IMR-90 (cell line): ENCODE measurements around the gene BCL11B. TPM values are rescaled to one million over a fixed set of nuclear protein-coding genes. Genes with fewer than 3 reads are reported as not detected.

Source experiments
- ATAC-seq: fragments of 200-7000 bp; cut with Tn5 transposase; 2 replicates; pipeline ENCODE4 v1.9.1; 2020; ENCODE audit warnings: low read depth, mild to moderate bottlenecking, moderate library complexity
- BruUV-seq: library from RNA; stranded (reverse); fragments of 400-500 nt; replicated peaks from 2 replicates; lab custom pipeline; 2021; lab: Mats Ljungman, UMichigan
- CTCF ChIA-PET: fragments of 300-600 bp; formaldehyde crosslinking; extraction: SDS; loops from one replicate; lab custom pipeline; 2021; ENCODE audit warnings: antibody characterized with exemption; lab: Yijun Ruan, JAX
- POLR2A ChIA-PET: fragments of 300-600 bp; sonication (Branson Sonifier 250); formaldehyde crosslinking; loops from one replicate; lab custom pipeline; 2022; ENCODE audit warnings: antibody characterized with exemption; ENCODE audit not compliant: unreplicated experiment; lab: Charles Lee
- DNase-seq: peaks from one replicate; pipeline ENCODE4 v3.0.0; 2013
- H2AFZ ChIP-seq: replicated peaks from 2 replicates; pipeline ENCODE3; 2013; ENCODE audit warnings: low read length, mild to moderate bottlenecking; ENCODE audit not compliant: poor library complexity
- H2AK5ac ChIP-seq: 2 replicates; pipeline ENCODE4 v1.6.1; 2013; ENCODE audit warnings: low read depth, low read length, inconsistent platforms
- H2AK9ac ChIP-seq: replicated peaks from 2 replicates; pipeline ENCODE3; 2013; ENCODE audit warnings: mild to moderate bottlenecking, low read depth, low read length, moderate library complexity; ENCODE audit not compliant: poor library complexity
- H2BK120ac ChIP-seq: 2 replicates; pipeline ENCODE4 v1.6.1; 2013; ENCODE audit warnings: low read depth, low read length, inconsistent platforms
- H2BK15ac ChIP-seq: 3 replicates; pipeline ENCODE4 v1.6.1; 2013; ENCODE audit warnings: low read depth, low read length, inconsistent platforms
- H2BK20ac ChIP-seq: 2 replicates; pipeline ENCODE4 v1.6.1; 2013; ENCODE audit warnings: low read depth, mild to moderate bottlenecking, inconsistent platforms, low read length, moderate library complexity
- H2BK5ac ChIP-seq: 2 replicates; pipeline ENCODE4 v1.6.1; 2013; ENCODE audit warnings: mild to moderate bottlenecking, low read depth, low read length, inconsistent platforms; ENCODE audit not compliant: poor library complexity, severe bottlenecking
- H3K14ac ChIP-seq: replicated peaks from 2 replicates; pipeline ENCODE4 v1.6.1; 2013; ENCODE audit warnings: low read depth, low read length, inconsistent platforms
- H3K18ac ChIP-seq: 2 replicates; pipeline ENCODE4 v1.6.1; 2013; ENCODE audit warnings: low read depth, low read length, control low read depth
- H3K23ac ChIP-seq: 2 replicates; pipeline ENCODE4 v1.6.1; 2013; ENCODE audit warnings: low read depth, low read length, inconsistent platforms
- H3K27ac ChIP-seq: 2 replicates; pipeline ENCODE4 v1.5.1; 2013; ENCODE audit warnings: mild to moderate bottlenecking, control low read depth, low read length; ENCODE audit not compliant: insufficient read depth
- H3K27me3 ChIP-seq: 2 replicates; pipeline ENCODE4 v1.6.1; 2013; ENCODE audit warnings: low read length; ENCODE audit not compliant: control insufficient read depth, insufficient read depth
- H3K36me3 ChIP-seq: 2 replicates; pipeline ENCODE4 v1.6.1; 2013; ENCODE audit warnings: low read length, mixed read lengths; ENCODE audit not compliant: control insufficient read depth, insufficient read depth
- H3K4ac ChIP-seq: 2 replicates; pipeline ENCODE4 v1.6.1; 2013; ENCODE audit warnings: low read depth, low read length, inconsistent platforms
- H3K4me1 ChIP-seq: 2 replicates; pipeline ENCODE4 v1.6.1; 2013; ENCODE audit warnings: low read length, mixed read lengths; ENCODE audit not compliant: control insufficient read depth, insufficient read depth
- H3K4me2 ChIP-seq: 2 replicates; pipeline ENCODE4 v1.6.1; 2013; ENCODE audit warnings: low read depth, mild to moderate bottlenecking, control low read depth, low read length, moderate library complexity
- H3K4me3 ChIP-seq: 2 replicates; pipeline ENCODE4 v1.5.1; 2013; ENCODE audit warnings: low read depth, mild to moderate bottlenecking, control low read depth, low read length, moderate library complexity; ENCODE audit not compliant: insufficient read depth
- H3K56ac ChIP-seq: 2 replicates; pipeline ENCODE4 v1.6.1; 2013; ENCODE audit warnings: low read length, inconsistent platforms; ENCODE audit not compliant: insufficient read depth; ENCODE audit errors: extremely low read depth
- H3K79me1 ChIP-seq, 2 experiments: 2 replicates each; pipeline ENCODE4 v1.6.1; 2013; ENCODE audit warnings: low read length in 2 of 2, inconsistent platforms in 1 of 2, low read depth in 1 of 2
- H3K9ac ChIP-seq: 2 replicates; pipeline ENCODE4 v1.6.1; 2013; ENCODE audit warnings: low read depth, low read length, control low read depth
- H3K9me1 ChIP-seq: 2 replicates; pipeline ENCODE4 v1.6.1; 2013; ENCODE audit warnings: low read length, inconsistent platforms; ENCODE audit not compliant: insufficient read depth
- H3K9me3 ChIP-seq: 2 replicates; pipeline ENCODE4 v1.6.1; 2013; ENCODE audit warnings: low read length; ENCODE audit not compliant: control insufficient read depth, insufficient read depth
- H4K20me1 ChIP-seq: 2 replicates; pipeline ENCODE4 v1.6.1; 2013; ENCODE audit warnings: low read length, inconsistent platforms; ENCODE audit not compliant: insufficient read depth
- H4K5ac ChIP-seq: 2 replicates; pipeline ENCODE4 v1.6.1; 2013; ENCODE audit warnings: mild to moderate bottlenecking, low read depth, low read length, control low read depth
- H4K8ac ChIP-seq, 2 experiments: 2 replicates each; pipeline ENCODE4 v1.6.1; 2013; ENCODE audit warnings: low read depth in 2 of 2, low read length in 2 of 2, control low read depth in 1 of 2, inconsistent platforms in 1 of 2
- H4K91ac ChIP-seq: 2 replicates; pipeline ENCODE4 v1.6.1; 2013; ENCODE audit warnings: low read depth, low read length, inconsistent platforms; ENCODE audit not compliant: insufficient read depth
- CHD1 ChIP-seq: IDR thresholded peaks from 2 replicates; pipeline ENCODE4 v1.6.1; 2012; ENCODE audit warnings: low read depth, low read length, improper control_type of control experiment
- FOS ChIP-seq: fragments of 150-350 bp; IDR thresholded peaks from 2 replicates; pipeline ENCODE4 v1.6.1; 2016; ENCODE audit warnings: low read depth, low read length
- MAFK ChIP-seq: IDR thresholded peaks from 2 replicates; pipeline ENCODE4 v1.6.1; 2012; ENCODE audit warnings: low read depth, low read length, improper control_type of control experiment
- MAZ ChIP-seq: IDR thresholded peaks from 2 replicates; pipeline ENCODE4 v1.6.1; 2012; ENCODE audit warnings: low read depth, mild to moderate bottlenecking, low read length, improper control_type of control experiment, moderate library complexity, borderline replicate concordance
- MXI1 ChIP-seq: IDR thresholded peaks from 2 replicates; pipeline ENCODE4 v1.6.1; 2012; ENCODE audit warnings: low read depth, mild to moderate bottlenecking, low read length, moderate library complexity, borderline replicate concordance
- NFE2L2 ChIP-seq: fragments of 150-350 bp; IDR thresholded peaks from 2 replicates; pipeline ENCODE4 v1.6.1; 2016; ENCODE audit warnings: low read depth, mild to moderate bottlenecking, low read length
- POLR2A ChIP-seq: IDR thresholded peaks from 2 replicates; pipeline ENCODE4 v1.6.1; 2012; ENCODE audit warnings: mild to moderate bottlenecking, low read depth, low read length
- RAD21 ChIP-seq: IDR thresholded peaks from 2 replicates; pipeline ENCODE4 v1.6.1; 2012; ENCODE audit warnings: low read length, improper control_type of control experiment
- RCOR1 ChIP-seq: IDR thresholded peaks from 2 replicates; pipeline ENCODE4 v1.6.1; 2012; ENCODE audit warnings: mild to moderate bottlenecking, low read length, improper control_type of control experiment; ENCODE audit not compliant: insufficient replicate concordance
- RFX5 ChIP-seq: IDR thresholded peaks from 2 replicates; pipeline ENCODE4 v1.8.0; 2012; ENCODE audit warnings: low read depth, mild to moderate bottlenecking, low read length, moderate library complexity
- SMC3 ChIP-seq: fragments of 150-350 bp; IDR thresholded peaks from 2 replicates; pipeline ENCODE4 v1.6.1; 2016; ENCODE audit warnings: low read depth, mild to moderate bottlenecking, antibody characterized with exemption, low read length, moderate library complexity
- USF2 ChIP-seq: fragments of 150-350 bp; IDR thresholded peaks from 2 replicates; pipeline ENCODE4 v1.6.1; 2017; ENCODE audit warnings: mild to moderate bottlenecking, antibody characterized with exemption, low read length, low read depth
- WGBS, 2 experiments: methylation state at CpG; one replicate each; pipeline versions ENCODE4 v1.1.5 to v1.1.7; 2013; ENCODE audit warnings: missing lambda C conversion rate in 2 of 2; ENCODE audit not compliant: insufficient read length in 1 of 2; ENCODE audit errors: extremely low coverage in 2 of 2; 5-methylcytosine and 5-hydroxymethylcytosine counted together
- dilution Hi-C: fragments of 300-500 bp; cut with HindIII; formaldehyde crosslinking; loops from one replicate; pipeline ENCODE4 v1.14.3; 2018; ENCODE audit warnings: low sequenced_read_pairs; ENCODE audit not compliant: unreplicated experiment
- in situ Hi-C: fragments of 300-500 bp; cut with MboI; formaldehyde crosslinking; loops from 3 replicates; pipeline ENCODE4 v1.14.3; 2019; ENCODE audit warnings: low sequenced_read_pairs, inconsistent platforms, mixed read lengths
- intact Hi-C: fragments of 100-400 bp; cut with micrococcal nuclease; formaldehyde crosslinking; loops from 2 replicates; pipeline ENCODE4 v1.10.0; 2022
- polyA plus RNA-seq, 3 experiments: library from polyadenylated mRNA; depleted of rRNA; stranded (reverse); fragments of >200 nt; gene quantifications; 2 replicates each; pipeline ENCODE4 v1.2.3, GENCODE V29; 2012; ENCODE audit warnings: low replicate concordance in 1 of 3
- total RNA-seq: library from RNA; depleted of rRNA; stranded (reverse); fragments of >200 nt; gene quantifications from 2 replicates; pipeline ENCODE4 v1.2.3, GENCODE V29; 2012
- TF ChIP-seq, protein P1 (sequence below): conservative IDR thresholded peaks from 2 replicates; pipeline ENCODE4 v1.5.1; 2012; ENCODE audit warnings: mild to moderate bottlenecking, low read depth, low read length, improper control_type of control experiment
- TF ChIP-seq, protein P2 (sequence below): fragments of 150-350 bp; IDR thresholded peaks from 2 replicates; pipeline ENCODE4 v1.6.1; 2016; ENCODE audit warnings: low read depth, mild to moderate bottlenecking, low read length, moderate library complexity, borderline replicate concordance

The BCL11B gene
- total and polyA plus RNA-seq, 2 of the 4 experiments (the other 2 are of a cell fraction) = under 0.01 TPM; not detected in 1

DNA sequence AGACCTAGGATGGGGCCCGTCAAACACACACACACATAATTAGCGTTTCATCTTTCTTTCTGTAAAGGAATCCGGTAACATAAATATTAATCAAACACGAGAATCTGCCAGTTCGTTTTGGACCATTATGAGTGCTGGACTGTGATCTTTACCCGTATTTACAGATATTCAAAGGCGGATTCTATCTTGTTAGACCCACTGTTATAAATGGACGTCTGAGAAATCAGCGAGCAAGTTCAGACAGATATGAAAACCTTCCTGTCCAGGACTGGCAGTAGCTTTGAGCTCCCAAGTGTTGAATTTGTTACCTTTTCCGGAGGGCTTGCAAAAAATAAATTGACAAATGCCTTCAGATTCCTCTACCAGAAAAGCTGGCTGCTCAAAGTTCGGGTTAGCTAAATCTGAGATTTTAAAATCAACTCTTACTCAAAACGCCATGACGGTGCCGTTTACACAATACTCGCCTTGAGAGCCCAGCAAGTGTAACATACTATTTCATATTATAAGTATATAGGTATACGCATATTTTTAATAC is 27.6 kb downstream of the BCL11B start:
- H2BK15ac ChIP-seq = no peak overlapping the region
- no peaks in the 10 kb centered on the region for H4K20me1 ChIP-seq
- H3K23ac ChIP-seq = no peak overlapping the region
- H3K27ac ChIP-seq = no peak overlapping the region
- H3K18ac ChIP-seq = no peak overlapping the region
- no TSS peak for BruUV-seq
- no peak overlapping the region for H4K8ac ChIP-seq
- POLR2A ChIA-PET = no interaction called here
- no peaks in the 10 kb centered on the region for H3K4me1 ChIP-seq
- no peak overlapping the region for H3K4ac ChIP-seq
- H3K4me3 ChIP-seq = no peak overlapping the region
- ATAC-seq (no peak), DNase-seq (no peak)
- peaks cover 8% of the 10 kb centered on the region for H3K27me3 ChIP-seq
- in situ Hi-C loops = no loop called here
- no peak overlapping the region for H3K9ac ChIP-seq
- no peaks in the 10 kb centered on the region for H3K36me3 ChIP-seq
- H2AFZ ChIP-seq = no peak overlapping the region
- H3K4me2 ChIP-seq = no peak overlapping the region
- H2AK5ac ChIP-seq = no peak overlapping the region
- no peak overlapping the region for H3K56ac ChIP-seq
- no peak overlapping the region for H4K91ac ChIP-seq
- no peaks in the 10 kb centered on the region for H3K9me1 ChIP-seq
- no peak overlapping the region for H4K5ac ChIP-seq
- intact Hi-C loops = no loop called here
- no peaks in the 10 kb centered on the region for H3K79me1 ChIP-seq
- no peaks in the 10 kb centered on the region for H3K9me3 ChIP-seq
- dilution Hi-C loops = no loop called here
- no peak overlapping the region for H2BK5ac ChIP-seq
- no peak overlapping the region for H3K14ac ChIP-seq
- TF ChIP-seq RCOR1 = no peak
- no peak for TF ChIP-seq POLR2A
- no peak for TF ChIP-seq MAZ
- no peak for TF ChIP-seq RFX5
- no peak for TF ChIP-seq MXI1
- no peak for TF ChIP-seq MAFK
- TF ChIP-seq SMC3 = no peak
- no peak for TF ChIP-seq RAD21
- TF ChIP-seq FOS = no peak
- no peak for TF ChIP-seq NFE2L2
- TF ChIP-seq, protein P1, sequence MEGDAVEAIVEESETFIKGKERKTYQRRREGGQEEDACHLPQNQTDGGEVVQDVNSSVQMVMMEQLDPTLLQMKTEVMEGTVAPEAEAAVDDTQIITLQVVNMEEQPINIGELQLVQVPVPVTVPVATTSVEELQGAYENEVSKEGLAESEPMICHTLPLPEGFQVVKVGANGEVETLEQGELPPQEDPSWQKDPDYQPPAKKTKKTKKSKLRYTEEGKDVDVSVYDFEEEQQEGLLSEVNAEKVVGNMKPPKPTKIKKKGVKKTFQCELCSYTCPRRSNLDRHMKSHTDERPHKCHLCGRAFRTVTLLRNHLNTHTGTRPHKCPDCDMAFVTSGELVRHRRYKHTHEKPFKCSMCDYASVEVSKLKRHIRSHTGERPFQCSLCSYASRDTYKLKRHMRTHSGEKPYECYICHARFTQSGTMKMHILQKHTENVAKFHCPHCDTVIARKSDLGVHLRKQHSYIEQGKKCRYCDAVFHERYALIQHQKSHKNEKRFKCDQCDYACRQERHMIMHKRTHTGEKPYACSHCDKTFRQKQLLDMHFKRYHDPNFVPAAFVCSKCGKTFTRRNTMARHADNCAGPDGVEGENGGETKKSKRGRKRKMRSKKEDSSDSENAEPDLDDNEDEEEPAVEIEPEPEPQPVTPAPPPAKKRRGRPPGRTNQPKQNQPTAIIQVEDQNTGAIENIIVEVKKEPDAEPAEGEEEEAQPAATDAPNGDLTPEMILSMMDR = no peak
- no peak for TF ChIP-seq CHD1
- TF ChIP-seq, protein P2, sequence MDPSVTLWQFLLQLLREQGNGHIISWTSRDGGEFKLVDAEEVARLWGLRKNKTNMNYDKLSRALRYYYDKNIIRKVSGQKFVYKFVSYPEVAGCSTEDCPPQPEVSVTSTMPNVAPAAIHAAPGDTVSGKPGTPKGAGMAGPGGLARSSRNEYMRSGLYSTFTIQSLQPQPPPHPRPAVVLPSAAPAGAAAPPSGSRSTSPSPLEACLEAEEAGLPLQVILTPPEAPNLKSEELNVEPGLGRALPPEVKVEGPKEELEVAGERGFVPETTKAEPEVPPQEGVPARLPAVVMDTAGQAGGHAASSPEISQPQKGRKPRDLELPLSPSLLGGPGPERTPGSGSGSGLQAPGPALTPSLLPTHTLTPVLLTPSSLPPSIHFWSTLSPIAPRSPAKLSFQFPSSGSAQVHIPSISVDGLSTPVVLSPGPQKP = no peak
- TF ChIP-seq USF2 = no peak
- H2AK9ac ChIP-seq = no peak overlapping the region
- H2BK120ac ChIP-seq = no peak overlapping the region
- H2BK20ac ChIP-seq = no peak overlapping the region
- whole genome bisulfite sequencing, 2 experiments = 42% methylated on average over 6 of the region's 16 CpGs; no CpG with 5 or more reads in 1 of the 2 experiments
- CTCF ChIA-PET = no interaction called here
